Right lobe of liver (tissue), 6 donors: Measurements from ENCODE around the gene BBLN. TPM values are rescaled to one million over a fixed set of nuclear protein-coding genes. Genes with fewer than 3 reads are reported as not detected.

Experiments
- ATAC-seq, 4 donors: fragments of 200-7000 bp; cut with Tn5 transposase; one replicate each; pipeline ENCODE4 v1.9.1; 2020; ENCODE audit warnings: mild to moderate bottlenecking in 4 of 4, moderate library complexity in 4 of 4
- DNase-seq, 3 donors: peaks; one replicate each; pipeline ENCODE4 v3.0.0-alpha.2; 2020
- H3K27ac ChIP-seq, 3 donors: fragments of 200-600 bp; one replicate each; pipeline ENCODE4 v1.8.0; 2022
- H3K27me3 ChIP-seq, 2 donors: fragments of 200-600 bp; one replicate each; pipeline ENCODE4 v1.8.0; 2022
- H3K36me3 ChIP-seq, 4 donors: fragments of 200-600 bp; sonication (generic) in 1 of 4; one replicate each; pipeline versions ENCODE4 v1.5.1 to v1.8.0; 2017 to 2022; ENCODE audit warnings: control low read depth in 1 of 4
- H3K4me1 ChIP-seq, 4 donors: fragments of 200-600 bp; sonication (generic) in 1 of 4; one replicate each; pipeline versions ENCODE4 v1.5.1 to v1.8.0; 2017 to 2022; ENCODE audit warnings: control low read depth in 1 of 4
- H3K4me3 ChIP-seq, 3 donors: fragments of 200-600 bp; one replicate each; pipeline ENCODE4 v1.8.0; 2022
- H3K9me3 ChIP-seq, 4 donors: fragments of 200-600 bp; sonication (generic) in 1 of 4; one replicate each; pipeline versions ENCODE4 v1.5.1 to v1.8.0; 2017 to 2022; ENCODE audit warnings: control low read depth in 1 of 4
- CTCF ChIP-seq, 4 donors: fragments of 200-600 bp in 3 of 4; fragments of 450-650 bp in 1 of 4; IDR thresholded peaks; one replicate each; pipeline versions ENCODE4 v1.5.1 to v1.8.0; 2016 to 2022; ENCODE audit warnings: antibody characterized with exemption in 4 of 4, mild to moderate bottlenecking in 2 of 4
- POLR2A ChIP-seq: fragments of 450-650 bp; IDR thresholded peaks from one replicate; pipeline ENCODE4 v1.6.1; 2017; ENCODE audit warnings: antibody characterized with exemption, mild to moderate bottlenecking
- WGBS: methylation state at CpG from one replicate; pipeline ENCODE4 v1.1.6; 2018; ENCODE audit warnings: low coverage, low lambda C conversion rate; ENCODE audit not compliant: insufficient coverage; ENCODE audit errors: missing lambda C conversion rate; 5-methylcytosine and 5-hydroxymethylcytosine counted together
- intact Hi-C, 2 donors: fragments of 100-400 bp; cut with DNase I; formaldehyde crosslinking; loops; one replicate each; pipeline versions ENCODE4 v1.11.2 to v1.14.1; 2022
- total RNA-seq, 6 experiments: library from RNA; depleted of rRNA in 2 of 6; stranded (reverse); fragments of >200 nt in 2 of 6; fragmentation: NEBNext Ultra II Directional in 3 of 6; extraction: Animal tissue kit (Norgen Biotek cat#: 25700) in 3 of 6; gene quantifications; one replicate each; pipeline versions ENCODE4 v1.1.0 to v1.2.4, GENCODE V29; 2016 to 2023
- donor health status: DM: no; HTN: yes; CAD: no.
- donor health status: DM: no; HTN: no; CAD: no.
- donor health status: DM: no; HTN: no; CAD: no.
- donor health status: DM: no; HTN: yes; CAD: no.
- donor health status: DM: no; HTN: yes; CAD: no.

Gene BBLN
- total RNA-seq, 6 experiments from 2014 or later, result 13.5 to 192 (median 17.7) TPM

DNA sequence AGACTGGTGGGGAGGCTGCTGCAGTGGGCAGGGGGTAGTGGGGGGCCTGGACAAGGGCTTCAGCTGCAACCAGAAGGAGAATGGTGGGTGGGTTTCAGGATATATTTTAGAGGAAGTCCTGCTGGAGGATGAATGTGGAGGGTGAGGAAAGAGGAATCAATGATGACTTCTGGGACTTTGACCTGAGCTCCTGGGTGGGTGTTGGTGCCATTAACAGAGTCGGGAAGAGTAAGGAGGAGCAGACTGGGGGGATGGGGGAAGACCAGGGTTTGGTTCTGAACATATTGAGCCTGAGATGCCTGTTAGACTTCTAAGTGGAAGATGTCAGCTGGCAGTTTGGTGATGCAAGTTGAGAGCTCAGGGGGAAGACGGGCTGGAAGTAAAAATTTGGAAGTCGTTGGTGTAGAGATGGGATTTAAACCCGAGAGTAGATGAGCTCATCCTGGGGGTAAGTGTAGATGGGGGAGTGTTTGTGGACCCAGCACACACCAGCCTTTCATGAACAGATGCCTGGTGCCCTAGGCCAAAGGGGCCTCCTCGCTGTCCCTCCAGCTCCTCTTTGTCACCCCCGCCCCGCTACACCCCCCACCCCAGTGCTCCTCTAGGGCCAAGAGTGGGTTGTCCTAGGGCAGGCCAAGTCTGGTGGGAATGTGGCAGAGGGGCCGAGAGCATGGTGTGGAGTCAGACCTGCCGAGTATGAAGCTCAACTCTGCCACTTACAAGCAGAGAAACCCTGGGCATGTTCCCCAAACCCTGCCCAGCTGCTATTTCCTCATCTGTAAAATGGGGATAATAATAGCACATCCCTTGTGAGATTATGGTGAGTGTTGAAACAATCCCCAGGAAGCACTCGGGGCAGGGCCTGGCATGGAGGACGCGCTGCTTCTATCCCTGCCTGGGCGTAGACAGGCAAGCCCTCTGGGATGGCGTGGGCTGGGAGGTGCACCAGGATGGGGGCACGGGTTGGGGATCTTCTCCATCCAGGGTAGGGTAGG lies 47.1 kb downstream of the BBLN start:
- no peak overlapping the region for H3K27ac ChIP-seq

DNA sequence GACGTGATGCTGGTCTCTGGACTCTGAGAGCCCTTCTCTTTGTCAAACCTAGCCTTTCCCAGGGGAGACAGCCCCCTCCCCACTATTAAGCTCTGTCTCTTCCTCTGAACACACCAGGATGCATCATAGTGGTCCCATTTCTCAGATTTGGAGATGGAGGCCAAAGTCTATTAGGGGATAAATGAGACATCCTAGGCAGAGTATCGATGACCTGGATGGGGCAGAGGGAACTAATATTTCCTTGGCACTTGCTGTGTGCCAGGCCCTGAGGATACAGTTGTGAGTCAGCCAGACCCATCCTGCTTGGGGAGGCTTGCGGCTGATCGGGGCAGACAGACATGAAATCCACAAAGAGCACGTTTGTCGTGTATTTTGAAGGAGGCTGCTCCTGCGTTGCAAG lies 48.3 kb downstream of the BBLN start:
- no peak overlapping the region for H3K27ac ChIP-seq
- intact Hi-C loops, result no loop called here
- peaks cover 0 to 29% (median 4%) of the 10 kb centered on the region in 4 donors for H3K4me1 ChIP-seq
- H3K36me3 ChIP-seq, result no peaks in the 10 kb centered on the region
- WGBS, result 83% methylated on average over 7 of the region's 7 CpGs
- DNase-seq (no peak), ATAC-seq (no peak)
- no peak overlapping the region for H3K4me3 ChIP-seq
- H3K9me3 ChIP-seq, result no peaks in the 10 kb centered on the region
- TF ChIP-seq POLR2A, result no peak
- no peaks in the 10 kb centered on the region for H3K27me3 ChIP-seq

More for the DNA sequence above, 47.1 kb downstream of the BBLN start:
- Histone ChIP-seq H3K36me3 (no peaks in the 10 kb centered on the region), H3K9me3 (no peaks in the 10 kb centered on the region), H3K4me3 (no peak overlapping the region), H3K27me3 (no peaks in the 10 kb centered on the region), H3K4me1 (peaks cover 0 to 25% (median 4%) of the 10 kb centered on the region in 4 donors)
- TF ChIP-seq POLR2A (no peak), CTCF (IDR thresholded peaks at IDR 0.05) (no peak)
- DNase-seq, result no peak
- intact Hi-C loops, result no loop called here
- no peak for ATAC-seq
- 30% methylated on average over 4 of the region's 15 CpGs for WGBS

- no peak for ATAC-seq
- Histone ChIP-seq H3K4me1 (peaks cover 0 to 22% (median 4%) of the 10 kb centered on the region in 4 donors), H3K36me3 (no peaks in the 10 kb centered on the region), H3K27me3 (no peaks in the 10 kb centered on the region), H3K27ac (no peak overlapping the region), H3K4me3 (no peak overlapping the region), H3K9me3 (no peaks in the 10 kb centered on the region)
- 28% methylated on average over 3 of the region's 15 CpGs for WGBS
- intact Hi-C loops, result no loop called here
- TF ChIP-seq POLR2A (no peak), CTCF (IDR thresholded peaks at IDR 0.05) (no peak)
- no peak for DNase-seq
These were observed 49.0 kb downstream of the BBLN start for GRCh38 chr9:128208946-128209669.

- H3K4me3 ChIP-seq, result no peak overlapping the region
- 49% methylated on average over 12 of the region's 12 CpGs for WGBS
- intact Hi-C loops, result no loop called here
- H3K27ac ChIP-seq, result peak overlapping the region in 2 of 3 donors; percentile 21 to 73
- ATAC-seq (peak; percentile 83 to 89 (median 86)), DNase-seq (peak in 2 of 3 donors; percentile 67 to 72)
- peaks cover 0 to 26% (median 4%) of the 10 kb centered on the region in 4 donors for H3K4me1 ChIP-seq
- H3K27me3 ChIP-seq, result no peaks in the 10 kb centered on the region
- no peaks in the 10 kb centered on the region for H3K36me3 ChIP-seq
- TF ChIP-seq CTCF (IDR thresholded peaks at IDR 0.05), result no peak
- no peak for TF ChIP-seq POLR2A
- no peaks in the 10 kb centered on the region for H3K9me3 ChIP-seq
These were observed 51.3 kb downstream of the BBLN start for GRCh38 chr9:128211186-128211980.
